Measurements from ENCODE around the gene PARD6A.

Gene PARD6A

DNA sequence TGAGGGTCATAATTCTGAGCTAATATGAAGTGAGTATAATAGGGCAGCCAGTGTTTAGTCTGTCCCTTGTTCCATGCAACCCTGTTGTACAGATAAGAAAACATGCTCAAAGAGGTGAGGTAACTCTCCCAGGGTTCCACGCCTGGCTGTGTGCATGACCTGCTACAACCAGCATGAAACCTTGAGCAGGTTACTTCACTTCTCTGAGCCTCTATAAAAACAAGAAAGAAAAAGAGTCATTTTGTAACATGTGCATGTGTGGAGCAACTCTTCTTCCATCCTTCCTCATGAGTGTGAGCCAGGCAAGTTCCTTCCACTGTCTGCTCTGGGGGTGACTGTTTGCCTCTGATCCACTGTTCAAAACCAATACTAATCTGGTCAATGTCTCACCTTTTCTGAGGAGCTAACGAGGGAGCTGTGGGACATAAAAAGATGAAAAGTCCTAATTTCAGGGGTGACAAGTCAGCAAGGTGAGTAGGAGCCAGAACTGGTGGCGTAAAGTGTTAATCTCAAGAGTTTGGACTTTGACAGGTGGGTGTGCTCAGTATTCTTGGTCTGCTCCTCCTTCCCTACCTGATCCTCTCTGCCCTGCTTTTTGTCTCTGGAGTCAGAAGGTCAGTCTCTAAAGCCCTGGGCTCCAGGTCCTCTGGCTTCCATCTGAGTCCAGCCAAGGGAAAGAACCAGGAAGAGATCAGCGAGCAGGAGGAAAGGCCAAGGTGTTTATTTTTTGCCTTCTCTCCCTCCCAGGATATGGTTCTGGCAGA is 36.8 kb downstream of the PARD6A start:
- DNase-seq: no peak

DNA sequence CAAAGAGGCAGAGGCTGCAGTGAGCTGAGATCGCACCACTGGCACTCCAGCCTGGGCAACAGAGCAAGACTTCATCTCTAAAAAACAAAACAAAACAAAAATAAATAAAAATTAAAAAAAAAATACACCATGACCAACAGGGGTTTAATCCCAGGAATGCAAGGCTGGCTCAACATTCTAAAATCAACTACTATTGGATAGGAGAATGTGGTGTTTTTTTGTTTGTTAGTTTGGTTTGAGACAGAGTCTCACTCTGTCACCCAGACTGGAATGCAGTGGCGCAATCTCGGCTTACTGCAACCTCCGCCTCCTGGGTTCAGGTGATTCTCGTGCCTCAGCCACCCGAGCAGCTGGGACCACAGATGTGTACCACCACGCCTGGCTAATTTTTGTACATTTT is 38.5 kb downstream of the PARD6A start:
- DNase-seq: no peak

DNA sequence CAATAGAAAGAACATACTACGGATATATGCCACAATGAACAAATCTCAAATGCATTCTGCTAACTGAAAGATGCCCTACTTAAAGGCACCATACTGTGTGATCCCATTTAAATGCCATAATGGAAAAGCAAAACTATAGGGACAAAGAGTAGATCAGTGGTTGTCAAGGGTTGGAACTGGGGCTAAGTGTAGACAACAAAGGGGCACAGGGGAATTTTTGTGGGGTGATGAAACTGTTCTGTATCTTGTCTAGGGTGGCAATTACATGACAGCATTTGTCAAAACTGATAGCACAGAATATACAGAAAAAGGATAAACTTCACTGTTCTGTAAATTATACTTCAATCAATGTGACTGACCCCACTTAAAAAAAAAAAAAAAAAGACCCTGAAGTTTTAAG is 40.7 kb downstream of the PARD6A start:
- DNase-seq: no peak

DNA sequence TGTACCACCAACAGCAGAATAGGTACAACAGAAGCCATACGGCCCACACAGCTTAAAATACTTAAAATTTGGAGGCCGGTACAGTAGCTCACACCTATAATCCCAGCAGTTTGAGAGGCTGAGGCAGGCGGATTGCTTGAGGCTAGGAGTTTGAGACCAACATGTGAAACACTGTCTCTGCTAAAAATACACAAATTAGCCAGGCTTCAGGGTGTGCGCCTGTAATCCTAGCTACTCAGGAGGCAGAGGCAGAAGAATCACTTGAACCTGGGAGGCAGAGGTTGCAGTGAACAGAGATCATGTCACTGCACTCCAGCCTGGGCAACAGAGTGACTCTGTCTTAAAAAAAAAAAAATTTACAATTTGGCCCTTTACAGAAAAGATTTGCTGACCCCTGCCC is 41.4 kb downstream of the PARD6A start:
- DNase-seq: no peak

DNA sequence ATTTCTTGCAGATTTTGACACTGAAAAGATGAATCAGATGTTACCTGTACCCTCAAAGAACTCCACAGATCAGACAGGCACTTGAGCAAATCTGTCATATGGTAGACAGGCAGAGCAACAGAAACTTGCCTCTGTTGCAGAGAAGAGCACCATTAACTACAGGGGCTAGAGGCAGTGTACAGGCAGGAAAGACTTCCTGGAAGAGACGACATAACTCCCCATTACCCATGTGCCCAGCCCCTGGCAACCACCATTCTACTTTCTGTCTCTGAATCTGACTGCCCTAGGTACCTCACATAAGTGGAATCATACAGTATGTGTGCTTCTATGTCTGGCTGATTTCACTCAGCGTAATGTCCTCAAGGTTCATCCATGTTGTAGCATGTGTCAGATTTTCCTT is 42.9 kb downstream of the PARD6A start:
- no peak for DNase-seq

DNA sequence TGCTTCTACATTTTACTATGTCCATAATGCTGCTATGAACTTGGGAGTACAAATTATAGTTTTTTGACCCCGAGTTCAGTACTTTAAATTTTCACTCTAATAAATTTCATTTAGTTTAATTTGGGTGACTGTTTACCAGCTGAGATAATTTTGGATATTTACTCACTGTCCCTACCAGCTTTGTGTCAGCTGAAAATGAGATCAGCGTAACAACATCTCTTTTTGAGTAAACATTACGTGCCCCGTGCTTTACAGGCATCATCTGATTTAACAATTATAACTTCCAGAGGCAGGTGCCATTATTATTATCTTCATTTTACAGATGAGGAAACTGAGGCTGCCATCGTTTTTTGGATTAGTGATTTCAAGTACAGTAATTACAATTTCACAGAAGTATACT is 43.4 kb downstream of the PARD6A start:
- no peak for DNase-seq

DNA sequence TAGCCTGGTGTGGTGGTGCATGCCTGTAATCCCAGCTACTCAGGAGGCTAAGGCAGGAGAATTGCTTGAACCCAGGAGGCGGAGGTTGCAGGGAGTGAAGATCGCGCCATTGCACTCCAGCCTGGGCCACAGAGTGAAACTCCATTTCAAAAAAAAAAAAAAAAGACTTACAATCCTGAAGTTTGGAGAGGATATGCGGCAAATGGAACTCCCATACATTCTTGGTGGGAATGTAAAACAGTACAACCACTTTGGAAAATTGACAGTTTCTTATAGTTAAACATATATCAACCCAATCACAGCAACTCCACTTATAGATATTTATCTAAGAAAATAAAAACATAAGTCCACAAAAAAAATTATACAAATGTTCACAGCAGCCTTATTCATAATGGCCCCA is 46.5 kb downstream of the PARD6A start:
- no peak for DNase-seq

DNA sequence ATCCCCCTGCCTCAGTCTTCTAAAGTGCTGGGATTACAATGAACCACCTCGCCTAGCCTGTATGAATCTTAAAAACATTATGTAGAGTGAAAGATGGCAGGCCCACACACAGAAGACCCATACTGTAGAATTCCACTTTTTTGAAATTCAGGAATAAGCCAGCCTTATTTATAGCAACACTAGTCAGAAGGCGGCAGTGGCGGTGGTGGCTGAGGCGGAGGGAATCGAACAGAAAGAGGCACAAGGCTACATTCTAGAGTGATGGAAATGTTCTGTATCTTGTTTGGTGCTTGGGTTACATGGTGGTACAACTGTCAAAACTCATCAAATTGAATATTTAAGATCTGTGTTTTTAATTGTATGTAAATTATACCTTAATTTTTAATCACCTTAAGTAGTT is 47.0 kb downstream of the PARD6A start:
- no peak for DNase-seq

DNA sequence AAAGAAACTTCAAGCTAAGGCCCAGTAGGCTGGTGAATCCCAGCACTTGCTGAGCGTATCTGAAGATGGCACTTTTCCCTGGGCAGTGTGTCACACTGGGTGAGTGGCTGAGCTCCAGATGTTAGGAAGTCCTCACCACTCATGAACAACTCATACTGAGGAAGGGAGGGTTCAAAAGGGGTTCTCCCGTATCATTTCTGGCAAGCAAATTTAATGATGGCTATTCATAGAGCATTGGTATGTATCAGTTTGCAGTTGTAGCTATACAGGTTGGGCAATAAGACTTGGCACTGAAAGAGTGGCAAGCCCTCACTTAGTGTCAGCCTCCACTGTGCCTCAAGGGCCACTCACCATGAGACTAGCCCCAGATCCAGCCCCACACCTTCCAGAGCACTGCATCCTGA is 47.6 kb downstream of the PARD6A start:
- DNase-seq: no peak

DNA sequence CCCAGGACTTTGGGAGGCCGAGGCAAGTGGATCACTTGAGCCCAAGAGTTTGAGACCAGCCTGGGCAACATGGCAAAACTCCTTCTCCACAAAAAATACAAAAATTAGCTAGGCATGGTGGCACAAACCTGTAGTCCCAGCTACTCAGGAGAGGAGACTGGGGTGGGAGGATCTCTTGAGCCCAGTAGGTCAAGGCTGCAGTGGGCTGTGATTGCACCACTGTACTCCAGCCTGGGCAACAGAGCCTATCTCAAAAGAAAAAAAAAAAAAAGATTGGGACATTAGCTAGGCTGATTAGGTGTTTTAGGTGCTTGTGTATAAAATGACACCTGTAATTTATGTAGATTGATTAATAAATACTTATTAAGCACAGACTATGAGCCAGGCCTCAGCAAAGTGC is 48.3 kb downstream of the PARD6A start:
- DNase-seq: no peak

DNA sequence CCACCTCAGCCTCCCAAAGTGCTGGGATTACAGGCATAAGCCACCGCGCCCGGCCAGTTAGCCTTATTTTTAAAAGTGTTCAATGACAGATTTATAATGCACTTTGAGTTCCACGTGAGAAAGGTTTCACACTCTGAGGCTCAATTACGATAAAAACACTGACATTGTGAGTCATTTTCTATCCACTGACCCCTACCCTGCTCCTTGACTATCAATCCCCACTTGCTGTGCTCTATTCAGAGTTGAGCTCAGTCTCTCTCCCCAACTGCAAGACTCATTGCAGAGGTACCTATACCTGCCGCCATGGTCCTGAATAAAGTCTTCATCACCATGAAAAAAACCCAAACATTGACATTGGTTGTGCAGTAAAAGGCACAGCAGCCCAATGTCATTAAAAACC is 49.8 kb downstream of the PARD6A start:
- no peak for DNase-seq
